PC-9 (cell line): ENCODE data around the gene ZSCAN4.

Source experiments
- CTCF ChIP-seq: fragments of 200-600 bp; sonication (generic); conservative IDR thresholded peaks from 2 replicates; pipeline ENCODE4 v1.6.1; 2017; ENCODE audit warnings: mixed run types, antibody characterized with exemption, mild to moderate bottlenecking, moderate library complexity
- EZH2 ChIP-seq: fragments of 200-600 bp; sonication (generic); IDR thresholded peaks from 2 replicates; pipeline ENCODE4 v1.8.0; 2017; ENCODE audit warnings: antibody characterized with exemption, low read depth

- TF ChIP-seq CTCF (no peak), EZH2 (no peak)
Observed at GRCh38 chr19:57709616-57710015, 40.9 kb downstream of the ZSCAN4 start.
